GM19438 (cell line): ENCODE data around the gene PARVB.
A peak's percentile ranks its signal among the peaks of the same experiment; 100 is the strongest.

ENCODE experiments used
- ATAC-seq: cut with Tn5 transposase; IDR thresholded peaks from one replicate; pipeline ENCODE4 v1.9.1; 2021; ENCODE audit warnings: low read depth; ENCODE audit not compliant: unreplicated experiment

The PARVB gene

GRCh38 chr22:44026066-44026629, 2.0 kb downstream of the PARVB start:
- no peak for ATAC-seq

GRCh38 chr22:44026630-44027511, 2.8 kb downstream of the PARVB start:
- ATAC-seq: peak; percentile 51

- ATAC-seq: no peak
These were observed 4.0 kb downstream of the PARVB start for GRCh38 chr22:44028091-44028490.

GRCh38 chr22:44029069-44029468, 5.0 kb downstream of the PARVB start:
- ATAC-seq: no peak

- ATAC-seq: no peak
These were observed 6.1 kb downstream of the PARVB start for GRCh38 chr22:44030051-44030701.

GRCh38 chr22:44030702-44031082, 6.6 kb downstream of the PARVB start:
- no peak for ATAC-seq

- no peak for ATAC-seq
These were observed 7.3 kb downstream of the PARVB start for GRCh38 chr22:44031158-44031952.

GRCh38 chr22:44032126-44032730, 8.1 kb downstream of the PARVB start:
- no peak for ATAC-seq

- no peak for ATAC-seq
These were observed 9.2 kb downstream of the PARVB start for GRCh38 chr22:44033287-44033686.

- no peak for ATAC-seq
These were observed 9.6 kb downstream of the PARVB start for GRCh38 chr22:44033694-44034093.

GRCh38 chr22:44037519-44038375, 13.6 kb downstream of the PARVB start:
- ATAC-seq: no peak

- no peak for ATAC-seq
These were observed 15.6 kb downstream of the PARVB start for GRCh38 chr22:44039566-44040171.

GRCh38 chr22:44042249-44043218, 18.4 kb downstream of the PARVB start:
- peak; percentile 63 for ATAC-seq

- no peak for ATAC-seq
These were observed 21.0 kb downstream of the PARVB start for GRCh38 chr22:44045145-44045544.

GRCh38 chr22:44046485-44047141, 22.5 kb downstream of the PARVB start:
- ATAC-seq: no peak

- ATAC-seq: no peak
These were observed 23.8 kb downstream of the PARVB start for GRCh38 chr22:44047891-44048301.

GRCh38 chr22:44049486-44050231, 25.6 kb downstream of the PARVB start:
- no peak for ATAC-seq
